HepG2 (cell line): ENCODE data around the gene DNM1L. TPM values are rescaled to one million over a fixed set of nuclear protein-coding genes. Genes with fewer than 3 reads are reported as not detected.
A peak's percentile ranks its signal among the peaks of the same experiment; 100 is the strongest.

Source experiments
- AGO2 ChIP-seq: fragments of 200-400 bp; formaldehyde crosslinking; optimal IDR thresholded peaks from 2 replicates; pipeline ENCODE3; 2017; ENCODE audit warnings: mild to moderate bottlenecking, low read depth, low read length, moderate library complexity
- CCDC6 ChIP-seq: sonication (generic); formaldehyde crosslinking; IDR thresholded peaks from 2 replicates; pipeline ENCODE4 v1.8.1; 2022; ENCODE audit warnings: mild to moderate bottlenecking, missing genetic modification reagents, moderate library complexity
- ETV5 ChIP-seq: IDR thresholded peaks from 2 replicates; pipeline ENCODE4 v1.6.1; 2018; ENCODE audit warnings: missing biosample characterization, missing genetic modification reagents, inconsistent platforms, borderline replicate concordance
- GTF3A ChIP-seq: sonication (generic); formaldehyde crosslinking; conservative IDR thresholded peaks from 2 replicates; pipeline ENCODE4 v1.4.0; 2020; ENCODE audit warnings: mild to moderate bottlenecking, missing genetic modification reagents
- HMG20A ChIP-seq: IDR thresholded peaks from 2 replicates; pipeline ENCODE4 v1.6.1; 2016; ENCODE audit warnings: borderline replicate concordance
- HOXA3 ChIP-seq: sonication (generic); formaldehyde crosslinking; IDR thresholded peaks from 2 replicates; pipeline ENCODE4 v1.5.0; 2020; ENCODE audit warnings: missing genetic modification reagents
- KLF16 ChIP-seq, 2 experiments: sonication (generic) in 1 of 2; formaldehyde crosslinking in 1 of 2; IDR thresholded peaks; 2 replicates each; pipeline versions ENCODE4 v1.6.1 to v1.8.0; 2016 to 2023; ENCODE audit warnings: missing genetic modification reagents in 2 of 2, missing compliant biosample characterization in 1 of 2
- LBX2 ChIP-seq: sonication (generic); formaldehyde crosslinking; IDR thresholded peaks from 2 replicates; pipeline ENCODE4 v1.5.0; 2020; ENCODE audit warnings: missing genetic modification reagents, mild to moderate bottlenecking, borderline replicate concordance
- MAF1 ChIP-seq: sonication (generic); formaldehyde crosslinking; IDR thresholded peaks from 2 replicates; pipeline ENCODE4 v1.5.0; 2020; ENCODE audit warnings: missing genetic modification reagents, borderline replicate concordance
- MIER3 ChIP-seq: IDR thresholded peaks from 2 replicates; pipeline ENCODE4 v1.6.1; 2016; ENCODE audit warnings: missing compliant biosample characterization, borderline replicate concordance
- NCOA5 ChIP-seq: sonication (generic); formaldehyde crosslinking; IDR thresholded peaks from 2 replicates; pipeline ENCODE4 v1.4.0; 2020; ENCODE audit warnings: missing genetic modification reagents
- POLR2AphosphoS5 ChIP-seq: IDR thresholded peaks from 2 replicates; pipeline ENCODE4 v1.6.1; 2012; ENCODE audit warnings: low read depth, low read length
- RXRA ChIP-seq: sonication (generic); formaldehyde crosslinking; IDR thresholded peaks from 2 replicates; pipeline ENCODE4 v1.5.1; 2020; ENCODE audit warnings: missing genetic modification reagents
- SALL1 ChIP-seq: sonication (generic); formaldehyde crosslinking; IDR thresholded peaks from 2 replicates; pipeline ENCODE4 v1.8.0; 2022; ENCODE audit warnings: mild to moderate bottlenecking, missing genetic modification reagents
- SIN3A ChIP-seq: IDR thresholded peaks from 2 replicates; pipeline ENCODE4 v1.6.1; 2011; ENCODE audit warnings: low read depth, mild to moderate bottlenecking, control low read depth, low read length, borderline replicate concordance
- SKI ChIP-seq: fragments of 450-650 bp; IDR thresholded peaks from one replicate; pipeline ENCODE4 v1.6.1; 2018; ENCODE audit warnings: mild to moderate bottlenecking; ENCODE audit not compliant: partially characterized antibody
- TBP ChIP-seq: sonication (generic); formaldehyde crosslinking; IDR thresholded peaks from 2 replicates; pipeline ENCODE4 v1.5.0; 2020; ENCODE audit warnings: missing genetic modification reagents
- TSC22D2 ChIP-seq: sonication (generic); formaldehyde crosslinking; IDR thresholded peaks from 2 replicates; pipeline ENCODE4 v1.5.1; 2020; ENCODE audit warnings: missing genetic modification reagents, mild to moderate bottlenecking, borderline replicate concordance
- YY1 ChIP-seq: IDR thresholded peaks from 2 replicates; pipeline ENCODE4 v1.6.1; 2011; ENCODE audit warnings: low read length, low read depth, moderate library complexity, mild to moderate bottlenecking; ENCODE audit not compliant: insufficient read depth, insufficient replicate concordance
- ZBTB10 ChIP-seq: sonication (generic); formaldehyde crosslinking; IDR thresholded peaks from 2 replicates; pipeline ENCODE4 v1.4.0; 2020; ENCODE audit warnings: missing genetic modification reagents, borderline replicate concordance
- ZBTB7B ChIP-seq: sonication (generic); formaldehyde crosslinking; IDR thresholded peaks from 2 replicates; pipeline ENCODE4 v1.4.0; 2020; ENCODE audit warnings: missing genetic modification reagents
- ZNF18 ChIP-seq: sonication (generic); formaldehyde crosslinking; IDR thresholded peaks from 2 replicates; pipeline ENCODE4 v1.8.0; 2022; ENCODE audit warnings: mild to moderate bottlenecking, missing genetic modification reagents; ENCODE audit not compliant: insufficient replicate concordance
- ZNF224 ChIP-seq: sonication (generic); formaldehyde crosslinking; IDR thresholded peaks from 2 replicates; pipeline ENCODE4 v1.5.0; 2020; ENCODE audit warnings: mild to moderate bottlenecking, missing genetic modification reagents
- ZNF337 ChIP-seq: sonication (generic); formaldehyde crosslinking; IDR thresholded peaks from 2 replicates; pipeline ENCODE4 v1.5.1; 2020; ENCODE audit warnings: missing genetic modification reagents, low read depth, mild to moderate bottlenecking, borderline replicate concordance
- ZNF431 ChIP-seq: sonication (generic); formaldehyde crosslinking; IDR thresholded peaks from 2 replicates; pipeline ENCODE4 v1.9.0; 2022; ENCODE audit warnings: missing genetic modification reagents, low read depth, mild to moderate bottlenecking, borderline replicate concordance
- ZNF567 ChIP-seq: sonication (generic); formaldehyde crosslinking; IDR thresholded peaks from 2 replicates; pipeline ENCODE4 v1.8.1; 2023; ENCODE audit warnings: mild to moderate bottlenecking, missing genetic modification reagents, borderline replicate concordance
- ZNF678 ChIP-seq: sonication (generic); formaldehyde crosslinking; IDR thresholded peaks from 2 replicates; pipeline ENCODE4 v1.4.0; 2020; ENCODE audit warnings: mild to moderate bottlenecking, missing genetic modification reagents
- polyA plus RNA-seq, 8 experiments: library from polyadenylated mRNA; depleted of rRNA in 3 of 8; stranded (reverse) in 7 of 8; unstranded in 1 of 8; fragments of >200 nt; fragmentation: Illumina TruSeq in 4 of 8; extraction: Trizol in 4 of 8; gene quantifications; 2 replicates each; pipeline versions ENCODE4 v1.2.1 to v1.2.3, GENCODE V29; 2011 to 2016; ENCODE audit warnings: low read depth in 4 of 8, missing spikeins in 1 of 8, mixed read lengths in 1 of 8; ENCODE audit not compliant: insufficient read depth in 1 of 8
- total RNA-seq, 5 experiments: library from RNA; depleted of rRNA; stranded (reverse); fragments of >200 nt; fragmentation: Illumina TruSeq; extraction: Trizol; gene quantifications; 2 replicates each; pipeline ENCODE4 v1.2.3, GENCODE V29; 2016; ENCODE audit warnings: low read depth in 1 of 5

Gene DNM1L
- total and polyA plus RNA-seq, 2 of the 13 experiments (the other 11 are each of a cell fraction or from before 2014, with no cell fraction given): 35.9 to 65.8 TPM

- TF ChIP-seq KLF16 (CRISPR knock-in tag; IDR thresholded peaks at IDR 0.05) (no peak; a peak in 2 of 4 replicates), MAF1 (CRISPR knock-in tag) (no peak), ZBTB7B (0 out of 2 replicates have a peak, but pooled peaks have one; percentile 62), ETV5 (peak; percentile 54; the same call in 1 of the 2 replicates), ZBTB10 (CRISPR knock-in tag) (no peak), GTF3A (CRISPR knock-in tag) (no peak), AGO2 (peak; percentile 89), ZNF337 (CRISPR knock-in tag) (no peak), ZNF431 (no peak), MIER3 (CRISPR knock-in tag) (peak; percentile 43; the same call in 1 of the 2 replicates), CCDC6 (CRISPR knock-in tag) (peak; percentile 60; the same call in 1 of the 2 replicates), SALL1 (CRISPR knock-in tag) (peak; percentile 36; the same call in 1 of the 2 replicates), ZNF567 (0 out of 2 replicates have a peak, but pooled peaks have one; percentile 70), YY1 (peak; percentile 44), ZNF18 (CRISPR knock-in tag) (peak; percentile 66), NCOA5 (CRISPR knock-in tag) (no peak), HMG20A (no peak), RXRA (peak; percentile 58), ZNF678 (CRISPR knock-in tag) (peak; percentile 60; the same call in 1 of the 2 replicates), HOXA3 (CRISPR knock-in tag) (peak; percentile 7; the same call in 1 of the 2 replicates), LBX2 (CRISPR knock-in tag) (peak; percentile 69; the same call in 1 of the 2 replicates), SKI (peak; percentile 19), SIN3A (peak; percentile 52; the same call in 1 of the 2 replicates), ZNF224 (CRISPR knock-in tag) (peak; percentile 74), TBP (CRISPR knock-in tag) (no peak), TSC22D2 (0 out of 2 replicates have a peak, but pooled peaks have one; percentile 13), POLR2AphosphoS5 (peak; percentile 32; the same call in 1 of the 2 replicates)
These were observed 76.1 kb downstream of the DNM1L start (continued) for GRCh38 chr12:32755051-32755653.
